Prostate gland (tissue), 2 donors: ENCODE measurements around the gene B3GNT7. TPM values are rescaled to one million over a fixed set of nuclear protein-coding genes. Genes with fewer than 3 reads are reported as not detected.
A peak's percentile ranks its signal among the peaks of the same experiment; 100 is the strongest.
"Not testable (repeated sequence)": the region's sequence is repeated elsewhere in the genome, so short reads cannot be mapped to it uniquely, and the experiment has no call there.

Experiments
- DNase-seq: peaks from one replicate; pipeline ENCODE4 v3.0.0-alpha.2; 2019; ENCODE audit warnings: low spot score
- H3K27ac ChIP-seq, 2 donors: fragments of 200-600 bp; sonication (generic); 2 replicates each; pipeline ENCODE4 v1.5.1; 2017 to 2019
- H3K27me3 ChIP-seq: fragments of 200-600 bp; sonication (generic); replicated peaks from 2 replicates; pipeline ENCODE4 v1.5.1; 2019; ENCODE audit not compliant: insufficient read depth
- H3K36me3 ChIP-seq, 2 donors: fragments of 200-600 bp; sonication (generic); 1 replicate in 1 of 2; 2 replicates in 1 of 2; pipeline versions ENCODE4 v1.5.1 to v1.8.1; 2017 to 2019
- H3K4me1 ChIP-seq: fragments of 200-600 bp; sonication (generic); replicated peaks from 2 replicates; pipeline ENCODE4 v1.5.1; 2019
- H3K4me3 ChIP-seq, 2 donors: fragments of 200-600 bp; sonication (generic); 2 replicates each; pipeline ENCODE4 v1.5.1; 2017 to 2019
- H3K9me3 ChIP-seq: fragments of 200-600 bp; sonication (generic); 2 replicates; pipeline ENCODE4 v1.5.1; 2017
- POLR2AphosphoS5 ChIP-seq: sonication (generic); formaldehyde crosslinking; IDR thresholded peaks from one replicate; pipeline ENCODE4 v1.6.1; 2017; ENCODE audit warnings: antibody characterized with exemption
- WGBS: methylation state at CpG from one replicate; pipeline ENCODE4 v1.1.5; 2018; 5-methylcytosine and 5-hydroxymethylcytosine counted together
- intact Hi-C: fragments of 100-400 bp; cut with DNase I; formaldehyde crosslinking; loops from one replicate; pipeline ENCODE4 v1.14.2; 2022
- total RNA-seq, 2 donors: library from RNA; depleted of rRNA; stranded (reverse); fragments of >200 nt; gene quantifications; one replicate each; pipeline ENCODE4 v1.1.0, GENCODE V29; 2016
- TF ChIP-seq, protein P1 (sequence below), 4 experiments: fragments of 200-600 bp in 2 of 4; fragments of 450-650 bp in 2 of 4; sonication (generic) in 2 of 4; IDR thresholded peaks; 1 replicate in 3 of 4; 2 replicates in 1 of 4; pipeline ENCODE4 v1.5.1; 2016 to 2019; ENCODE audit warnings: antibody characterized with exemption in 4 of 4, mild to moderate bottlenecking in 2 of 4, moderate library complexity in 2 of 4

B3GNT7 gene
- total RNA-seq, 2 donors from 2014 or later, result 2.1 to 7.4 TPM

DNA sequence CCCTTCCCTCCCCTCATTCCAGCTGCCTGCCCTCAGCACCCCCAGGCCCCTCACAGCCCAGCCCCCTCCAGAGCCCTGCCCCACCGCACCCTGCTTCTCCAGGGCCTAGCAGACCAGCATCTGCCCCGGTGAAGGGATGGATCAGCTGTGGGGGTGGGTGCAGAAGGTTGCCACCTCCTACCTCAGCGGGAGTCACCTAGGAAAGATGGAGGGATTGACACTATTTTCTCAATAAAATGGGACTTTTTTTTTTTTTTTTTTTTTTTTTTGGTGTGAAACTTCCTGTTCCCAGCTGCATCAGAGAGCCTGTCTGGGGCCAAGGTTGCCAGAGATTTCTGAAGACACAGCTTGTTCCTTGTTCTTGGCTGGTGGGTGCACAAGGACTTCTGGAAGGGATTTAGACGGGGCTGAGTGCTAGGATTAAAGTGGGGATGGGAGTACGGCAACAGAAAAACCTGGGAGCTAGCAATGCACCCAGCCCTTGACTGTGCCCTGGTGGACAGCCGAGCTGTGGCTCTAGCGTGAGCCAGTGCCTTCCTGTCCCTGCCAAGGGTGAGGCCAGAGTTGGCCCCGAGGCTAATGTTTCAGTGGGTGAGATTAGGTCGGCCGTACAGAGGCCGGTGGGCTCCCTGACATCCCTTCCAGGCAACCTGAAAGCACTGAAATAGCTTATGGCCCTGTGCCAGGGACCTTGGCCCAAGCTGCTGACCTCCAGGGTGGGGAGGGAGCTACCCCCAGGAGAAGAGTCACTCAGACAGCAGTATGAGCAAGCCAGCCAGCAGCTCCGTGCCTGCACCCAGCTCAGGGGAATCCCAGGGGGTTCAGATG lies 4.6 kb downstream of the B3GNT7 start:
- peak overlapping the region; percentile 64 to 66 for H3K27ac ChIP-seq
- peaks cover 3% of the 10 kb centered on the region for H3K4me1 ChIP-seq
- 41% methylated on average over 12 of the region's 12 CpGs for WGBS
- no peaks in the 10 kb centered on the region for H3K9me3 ChIP-seq
- intact Hi-C loops, result loop anchor here (5.0 kb wide), 1 partner anchor 103 kb away; no protein-coding TSS in a partner anchor
- DNase-seq, result no peak
- no peak for TF ChIP-seq POLR2AphosphoS5
- no peaks in the 10 kb centered on the region for H3K36me3 ChIP-seq
- H3K4me3 ChIP-seq, result no peak overlapping the region
- no peaks in the 10 kb centered on the region for H3K27me3 ChIP-seq

DNA sequence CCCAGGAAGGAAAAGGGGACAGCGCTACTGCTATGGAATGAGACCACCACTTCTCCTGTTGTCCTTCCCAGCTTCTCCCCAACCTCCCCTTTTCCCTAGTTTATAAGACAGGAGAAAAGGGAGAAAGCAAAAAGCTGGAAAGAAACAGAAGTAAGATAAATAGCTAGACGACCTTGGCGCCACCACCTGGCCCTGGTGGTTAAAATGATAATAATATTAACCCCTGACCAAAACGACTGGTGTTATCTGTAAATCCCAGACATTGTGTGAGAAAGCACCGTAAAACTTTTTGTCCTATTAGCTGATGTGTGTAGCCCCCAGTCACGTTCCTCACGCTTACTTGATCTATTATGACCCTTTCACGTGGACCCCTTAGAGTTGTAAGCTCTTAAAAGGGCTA lies 5.2 kb downstream of the B3GNT7 start:
- H3K9me3 ChIP-seq, H3K4me1 ChIP-seq, H3K36me3 ChIP-seq, H3K4me3 ChIP-seq, DNase-seq, H3K27me3 ChIP-seq, intact Hi-C loops: not testable (repeated sequence)
- peak overlapping the region; percentile 64 to 66 for H3K27ac ChIP-seq
- WGBS, result 45% methylated on average over 8 of the region's 8 CpGs
- TF ChIP-seq, protein P1, sequence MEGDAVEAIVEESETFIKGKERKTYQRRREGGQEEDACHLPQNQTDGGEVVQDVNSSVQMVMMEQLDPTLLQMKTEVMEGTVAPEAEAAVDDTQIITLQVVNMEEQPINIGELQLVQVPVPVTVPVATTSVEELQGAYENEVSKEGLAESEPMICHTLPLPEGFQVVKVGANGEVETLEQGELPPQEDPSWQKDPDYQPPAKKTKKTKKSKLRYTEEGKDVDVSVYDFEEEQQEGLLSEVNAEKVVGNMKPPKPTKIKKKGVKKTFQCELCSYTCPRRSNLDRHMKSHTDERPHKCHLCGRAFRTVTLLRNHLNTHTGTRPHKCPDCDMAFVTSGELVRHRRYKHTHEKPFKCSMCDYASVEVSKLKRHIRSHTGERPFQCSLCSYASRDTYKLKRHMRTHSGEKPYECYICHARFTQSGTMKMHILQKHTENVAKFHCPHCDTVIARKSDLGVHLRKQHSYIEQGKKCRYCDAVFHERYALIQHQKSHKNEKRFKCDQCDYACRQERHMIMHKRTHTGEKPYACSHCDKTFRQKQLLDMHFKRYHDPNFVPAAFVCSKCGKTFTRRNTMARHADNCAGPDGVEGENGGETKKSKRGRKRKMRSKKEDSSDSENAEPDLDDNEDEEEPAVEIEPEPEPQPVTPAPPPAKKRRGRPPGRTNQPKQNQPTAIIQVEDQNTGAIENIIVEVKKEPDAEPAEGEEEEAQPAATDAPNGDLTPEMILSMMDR (IDR thresholded peaks at IDR 0.05), result peak in 1 of 4 experiments; percentile 21

DNA sequence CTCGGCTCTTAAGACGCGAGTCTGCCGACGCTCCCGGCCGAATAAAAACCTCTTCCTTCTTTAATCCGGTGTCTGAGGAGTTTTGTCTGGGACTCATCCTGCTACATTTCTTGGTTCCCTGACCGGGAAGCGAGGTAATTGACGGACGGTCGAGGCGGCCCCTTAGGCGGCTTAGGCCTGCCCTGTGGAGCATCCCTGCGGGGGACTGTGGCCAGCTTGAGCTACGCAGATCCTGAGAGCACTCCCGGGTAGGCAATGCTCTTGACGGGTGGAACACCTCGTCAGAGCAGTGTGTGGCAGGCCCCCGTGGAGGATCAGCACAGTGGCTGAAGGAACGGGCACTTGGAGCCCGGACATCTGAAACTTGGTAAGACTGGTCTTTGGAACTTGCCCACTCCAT lies 5.6 kb downstream of the B3GNT7 start:
- DNase-seq, intact Hi-C loops, H3K27me3 ChIP-seq, H3K4me1 ChIP-seq, H3K4me3 ChIP-seq, H3K36me3 ChIP-seq, H3K9me3 ChIP-seq: not testable (repeated sequence)
- peak overlapping the region in 1 of 2 donors; percentile 66 for H3K27ac ChIP-seq
- WGBS, result 69% methylated on average over 23 of the region's 23 CpGs

DNA sequence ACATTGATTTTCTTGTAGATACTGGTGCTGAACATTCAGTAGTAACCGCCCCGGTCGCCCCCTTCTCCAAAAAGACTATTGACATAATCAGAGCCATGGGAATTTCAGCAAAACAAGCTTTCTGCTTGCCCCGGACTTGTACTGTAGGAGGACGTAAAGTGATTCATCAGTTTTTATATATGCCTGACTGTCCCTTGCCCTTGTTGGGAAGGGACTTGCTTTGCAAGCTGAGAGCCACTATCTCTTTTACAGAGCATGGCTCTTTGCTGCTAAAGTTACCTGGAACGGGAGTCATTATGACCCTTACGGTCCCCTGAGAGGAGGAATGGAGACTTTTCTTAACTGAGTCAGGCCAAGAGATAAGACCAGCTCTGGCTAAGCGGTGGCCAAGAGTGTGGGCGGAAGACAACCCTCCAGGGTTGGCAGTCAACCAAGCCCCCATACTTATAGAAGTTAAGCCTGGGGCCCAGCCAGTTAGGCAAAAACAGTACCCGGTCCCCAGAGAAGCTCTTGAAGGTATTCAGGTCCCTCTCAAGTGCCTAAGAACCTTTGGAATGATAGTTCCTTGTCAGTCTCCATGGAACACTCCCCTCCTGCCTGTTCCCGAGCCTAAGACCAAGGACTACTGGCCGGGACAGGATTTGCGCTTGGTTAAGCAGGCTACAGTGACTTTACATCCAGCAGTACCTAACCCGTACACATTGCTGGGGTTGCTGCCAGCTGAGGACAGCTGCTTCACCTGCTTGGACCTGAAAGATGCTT lies 8.1 kb downstream of the B3GNT7 start:
- DNase-seq, intact Hi-C loops: not testable (repeated sequence)

DNA sequence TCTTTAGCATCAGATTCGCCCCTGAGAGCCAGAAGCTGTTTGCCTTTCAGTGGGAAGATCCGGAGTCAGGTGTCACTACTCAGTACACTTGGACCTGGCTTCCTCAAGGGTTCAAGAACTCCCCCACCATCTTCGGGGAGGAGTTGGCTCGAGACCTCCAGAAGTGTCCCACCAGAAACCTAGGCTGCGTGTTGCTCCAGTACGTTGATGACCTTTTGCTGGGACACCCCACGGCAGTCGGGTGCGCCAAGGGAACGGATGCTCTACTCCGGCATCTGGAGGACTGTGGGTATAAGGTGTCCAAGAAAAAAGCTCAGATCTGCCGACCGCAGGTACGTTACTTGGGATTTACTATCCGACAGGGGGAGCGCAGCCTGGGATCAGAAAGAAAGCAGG lies 8.7 kb downstream of the B3GNT7 start:
- not testable (repeated sequence) for DNase-seq

More for the DNA sequence above, 8.1 kb downstream of the B3GNT7 start:
- not testable (repeated sequence) for H3K27me3 ChIP-seq, H3K4me3 ChIP-seq, H3K9me3 ChIP-seq, H3K27ac ChIP-seq, H3K4me1 ChIP-seq, H3K36me3 ChIP-seq
- 57% methylated on average over 14 of the region's 14 CpGs for WGBS

DNA sequence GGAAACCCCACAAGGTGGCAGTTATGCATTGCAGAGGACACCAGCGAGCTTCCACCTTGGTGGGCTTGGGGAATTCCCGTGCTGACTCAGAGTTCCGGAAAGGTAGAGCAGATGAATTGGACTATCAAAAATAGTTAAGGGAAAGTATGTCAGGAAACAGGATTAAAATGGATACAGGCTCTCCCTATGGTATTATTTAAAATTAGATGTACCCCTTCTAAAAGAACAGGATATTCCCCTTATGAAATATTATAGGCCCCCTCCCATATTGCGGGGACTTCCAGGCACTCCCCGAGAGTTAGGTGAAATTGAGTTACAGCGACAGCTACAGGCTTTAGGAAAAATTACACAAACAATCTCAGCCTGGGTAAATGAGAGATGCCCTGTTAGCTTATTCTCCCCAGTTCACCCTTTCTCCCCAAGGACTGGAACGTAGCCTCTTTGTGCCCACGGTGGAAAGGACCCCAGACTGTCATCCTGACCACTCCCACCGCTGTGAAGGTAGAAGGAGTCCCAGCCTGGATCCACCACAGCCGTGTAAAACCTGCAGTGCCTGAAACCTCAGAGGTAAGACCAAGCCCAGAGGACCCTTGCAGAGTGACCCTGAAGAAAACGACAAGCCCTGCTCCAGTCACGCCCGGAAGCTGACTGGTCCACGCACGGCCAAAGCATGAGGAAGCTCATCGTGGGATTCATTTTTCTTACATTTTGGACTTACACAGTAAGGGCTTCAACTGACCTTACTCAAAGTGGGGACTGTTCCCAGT lies 10.3 kb downstream of the B3GNT7 start:
- H3K4me1 ChIP-seq, H3K9me3 ChIP-seq, intact Hi-C loops, H3K27ac ChIP-seq, DNase-seq, H3K27me3 ChIP-seq, H3K4me3 ChIP-seq, H3K36me3 ChIP-seq: not testable (repeated sequence)
- TF ChIP-seq, protein P1 (IDR thresholded peaks at IDR 0.05), result peak in 2 of 4 experiments; percentile 42 to 44
- 22% methylated on average over 16 of the region's 16 CpGs for WGBS

More for the DNA sequence above, 8.7 kb downstream of the B3GNT7 start:
- H3K4me3 ChIP-seq, H3K36me3 ChIP-seq, H3K9me3 ChIP-seq, H3K4me1 ChIP-seq, intact Hi-C loops, H3K27ac ChIP-seq, H3K27me3 ChIP-seq: not testable (repeated sequence)
- 81% methylated on average over 16 of the region's 16 CpGs for WGBS

DNA sequence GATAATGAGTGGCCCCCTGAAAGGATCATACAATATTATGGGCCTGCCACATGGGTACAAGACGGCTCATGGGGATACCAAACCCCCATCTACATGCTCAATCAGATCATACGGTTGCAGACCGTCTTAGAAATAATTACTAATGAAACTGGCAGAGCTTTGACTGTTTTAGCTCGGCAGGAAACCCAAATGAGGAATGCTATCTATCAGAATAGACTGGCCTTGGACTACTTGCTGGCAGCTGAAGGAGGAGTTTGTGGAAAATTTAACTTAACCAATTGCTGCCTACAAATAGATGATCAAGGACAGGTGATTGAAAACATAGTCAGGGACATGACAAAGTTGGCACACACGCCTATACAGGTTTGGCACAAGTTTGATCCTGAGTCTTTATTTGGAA lies 12.2 kb downstream of the B3GNT7 start:
- H3K36me3 ChIP-seq, H3K4me1 ChIP-seq, intact Hi-C loops, DNase-seq, H3K27ac ChIP-seq, H3K9me3 ChIP-seq, H3K4me3 ChIP-seq, H3K27me3 ChIP-seq: not testable (repeated sequence)
- WGBS, result 86% methylated on average over 5 of the region's 5 CpGs

DNA sequence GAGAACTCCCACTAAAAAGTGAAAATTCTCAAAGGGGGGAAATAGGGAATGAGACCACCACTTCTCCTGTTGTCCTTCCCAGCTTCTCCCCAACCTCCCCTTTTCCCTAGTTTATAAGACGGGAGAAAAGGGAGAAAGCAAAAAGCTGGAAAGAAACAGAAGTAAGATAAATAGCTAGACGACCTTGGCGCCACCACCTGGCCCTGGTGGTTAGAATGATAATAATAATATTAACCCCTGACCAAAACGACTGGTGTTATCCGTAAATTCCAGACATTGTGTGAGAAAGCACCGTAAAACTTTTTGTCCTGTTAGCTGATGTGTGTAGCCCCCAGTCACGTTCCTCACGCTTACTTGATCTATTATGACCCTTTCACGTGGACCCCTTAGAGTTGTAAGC lies 12.8 kb downstream of the B3GNT7 start:
- H3K27ac ChIP-seq, H3K4me3 ChIP-seq, H3K4me1 ChIP-seq, intact Hi-C loops, H3K27me3 ChIP-seq, H3K36me3 ChIP-seq, DNase-seq, H3K9me3 ChIP-seq: not testable (repeated sequence)
- 86% methylated on average over 9 of the region's 9 CpGs for WGBS
